Measurements from ENCODE around the gene BCL7A. TPM values are rescaled to one million over a fixed set of nuclear protein-coding genes. Genes with fewer than 3 reads are reported as not detected.
A peak's percentile ranks its signal among the peaks of the same experiment; 100 is the strongest.

BCL7A gene
- polyA plus RNA-seq, 1 of the 3 experiments (the other 2 are of a cell fraction): 34.0 TPM

DNA sequence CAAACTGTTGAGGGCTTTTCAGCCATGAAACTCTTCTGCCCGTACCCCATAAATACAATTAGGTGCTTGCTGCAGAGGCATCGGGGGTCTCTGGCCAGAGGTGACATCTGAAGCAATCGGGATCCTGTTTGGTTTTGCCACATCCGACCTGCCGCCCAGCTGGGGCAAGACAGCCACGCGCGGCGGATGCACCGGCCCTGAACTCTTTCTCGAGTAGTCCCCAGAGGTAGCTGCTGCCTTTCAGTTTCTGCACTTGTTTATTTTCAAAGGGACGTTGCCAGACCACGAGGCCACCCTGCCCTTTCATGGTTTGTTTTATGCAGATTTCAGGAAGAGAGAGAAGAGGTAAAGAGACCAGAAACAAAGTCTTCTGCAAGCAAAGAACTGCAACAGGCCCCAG lies 46.3 kb downstream of the BCL7A start (continued):
- TF ChIP-seq SMC3 (IDR thresholded peaks at IDR 0.05; ENCODE audit: low read depth, low read length) (no peak), GATA2 (CRISPR knock-in tag; IDR thresholded peaks at IDR 0.05) (no peak)

DNA sequence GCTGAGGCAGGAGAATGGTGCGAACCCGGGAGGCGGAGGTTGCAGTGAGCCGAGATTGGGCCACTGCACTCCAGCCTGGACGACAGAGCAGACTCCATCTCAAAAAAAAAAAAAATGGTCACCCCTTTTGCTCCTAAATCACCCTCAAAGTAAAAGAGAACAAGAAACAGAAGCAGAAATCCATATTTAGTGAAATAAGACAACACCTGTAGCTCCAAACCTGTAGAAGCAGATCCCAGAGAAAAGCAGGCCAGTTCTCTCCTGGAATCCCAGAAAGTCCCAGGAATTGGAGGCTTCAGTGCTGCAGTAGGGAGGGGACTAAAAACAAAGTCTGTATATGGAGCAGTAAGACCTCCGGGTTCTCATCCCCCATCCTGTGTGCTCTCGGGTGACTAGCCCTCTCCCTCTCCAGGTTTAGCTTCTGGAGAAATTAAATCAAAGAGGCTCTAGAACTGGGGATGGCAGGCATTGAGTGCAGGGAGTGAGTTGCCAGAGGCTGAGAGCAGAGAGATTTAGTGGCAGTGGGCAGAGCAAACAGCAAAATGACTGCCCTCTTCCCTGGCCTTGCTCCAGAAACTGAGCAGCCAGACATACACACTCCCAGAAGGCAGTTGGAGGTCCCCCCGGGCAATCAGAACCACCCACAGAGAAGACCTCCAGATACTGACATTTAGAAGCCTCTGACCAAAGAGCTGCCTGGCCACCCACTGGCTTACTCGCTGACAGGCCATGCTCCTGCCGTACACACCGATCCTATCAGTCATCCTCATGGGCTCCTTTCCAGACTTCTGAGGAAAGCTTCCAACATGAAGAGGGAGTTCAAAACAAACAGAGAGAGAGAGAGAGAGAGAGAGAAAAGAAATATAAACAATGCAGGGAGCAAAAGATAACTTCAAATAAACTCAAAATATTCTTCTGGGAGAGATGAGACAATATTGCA lies 50.6 kb downstream of the BCL7A start:
- ChIA-PET CTCF (interaction anchor here (0.9 to 2.4 kb wide), 7 partner anchors 8 to 119 kb away, joined by 3 to 11 read pairs (median 4); no protein-coding TSS in a partner anchor), POLR2A (no interaction called here)
- WGBS (ENCODE audit: low lambda C conversion rate): 47% methylated on average over 10 of the region's 11 CpGs
- no peaks in the 10 kb centered on the region for H3K79me2 ChIP-seq (ENCODE audit: insufficient read depth)
- peak overlapping the region; percentile 69; the same call in 1 of the 2 replicates for H2AFZ ChIP-seq (ENCODE audit: low read depth)
- peak overlapping the region; percentile 72 to 81 for H3K27ac ChIP-seq (ENCODE audit: low read depth in 2 of 2, low read length in 1 of 2)
- no peaks in the 10 kb centered on the region for H3K27me3 ChIP-seq (ENCODE audit: insufficient read depth)
- no peaks in the 10 kb centered on the region for H4K20me1 ChIP-seq (ENCODE audit: insufficient read depth)
- peak overlapping the region in 1 of 2 experiments; percentile 24; a peak in 2 of 4 replicates for H3K4me3 ChIP-seq (ENCODE audit: low read depth in 2 of 2, low read length in 1 of 2)
- peaks cover 9 to 13% of the 10 kb centered on the region in 2 experiments; a peak in 3 of 4 replicates for H3K4me1 ChIP-seq (ENCODE audit: control insufficient read depth in 1 of 2, insufficient read depth in 2 of 2, low read depth in 1 of 2, low read length in 1 of 2)
- peak overlapping the region; percentile 12; the same call in 1 of the 2 replicates for H3K9ac ChIP-seq
- H3K9me3 ChIP-seq: no peaks in the 10 kb centered on the region
- peaks cover 22% of the 10 kb centered on the region for H3F3A ChIP-seq (replicated peaks; ENCODE audit: insufficient read depth)
- no peaks in the 10 kb centered on the region for H3K36me3 ChIP-seq (replicated peaks in 1 of 2; ENCODE audit: control insufficient read depth in 1 of 2, insufficient read depth in 2 of 2, low read length in 1 of 2)
- peak; percentile 83 for DNase-seq
- peak overlapping the region; percentile 74 for H3K4me2 ChIP-seq
- no peaks in the 10 kb centered on the region for H3K9me2 ChIP-seq
- TF ChIP-seq GATA2 (CRISPR knock-in tag; IDR thresholded peaks at IDR 0.05) (peak; percentile 70), MEF2A (IDR thresholded peaks at IDR 0.05; ENCODE audit: borderline replicate concordance, low read depth) (no peak), NRF1 (IDR thresholded peaks at IDR 0.05; ENCODE audit: low read depth, low read length) (no peak), ZBTB33 (IDR thresholded peaks at IDR 0.05; ENCODE audit: borderline replicate concordance, low read depth) (no peak), POLR2AphosphoS5 (IDR thresholded peaks at IDR 0.05; ENCODE audit: low read depth, low read length) (no peak), SMC3 (IDR thresholded peaks at IDR 0.05; ENCODE audit: low read depth, low read length) (no peak), USF2 (IDR thresholded peaks at IDR 0.05; ENCODE audit: borderline replicate concordance, low read depth, low read length) (no peak), CTCF (IDR thresholded peaks at IDR 0.05) (no peak), RFX5 (IDR thresholded peaks at IDR 0.05; ENCODE audit: low read length) (no peak), TAF1 (IDR thresholded peaks at IDR 0.05; ENCODE audit: borderline replicate concordance, low read depth, low read length) (0 out of 2 replicates have a peak, but pooled peaks have one; percentile 19), RXRA (IDR thresholded peaks at IDR 0.05; ENCODE audit: borderline replicate concordance, low read depth) (no peak), EZH2phosphoT487 (IDR thresholded peaks at IDR 0.05; ENCODE audit: borderline replicate concordance, low read depth) (no peak), JUND (IDR thresholded peaks at IDR 0.05) (0 out of 2 replicates have a peak, but pooled peaks have one; percentile 21), REST (IDR thresholded peaks at IDR 0.05; ENCODE audit: low read depth, low read length) (no peak), TEAD4 (IDR thresholded peaks at IDR 0.05; ENCODE audit: borderline replicate concordance, insufficient read depth) (no peak)
- TF ChIP-seq, protein P1, sequence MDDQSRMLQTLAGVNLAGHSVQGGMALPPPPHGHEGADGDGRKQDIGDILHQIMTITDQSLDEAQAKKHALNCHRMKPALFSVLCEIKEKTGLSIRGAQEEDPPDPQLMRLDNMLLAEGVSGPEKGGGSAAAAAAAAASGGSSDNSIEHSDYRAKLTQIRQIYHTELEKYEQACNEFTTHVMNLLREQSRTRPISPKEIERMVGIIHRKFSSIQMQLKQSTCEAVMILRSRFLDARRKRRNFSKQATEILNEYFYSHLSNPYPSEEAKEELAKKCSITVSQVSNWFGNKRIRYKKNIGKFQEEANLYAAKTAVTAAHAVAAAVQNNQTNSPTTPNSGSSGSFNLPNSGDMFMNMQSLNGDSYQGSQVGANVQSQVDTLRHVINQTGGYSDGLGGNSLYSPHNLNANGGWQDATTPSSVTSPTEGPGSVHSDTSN (IDR thresholded peaks at IDR 0.05): peak; percentile 80
- TF ChIP-seq, protein P2, sequence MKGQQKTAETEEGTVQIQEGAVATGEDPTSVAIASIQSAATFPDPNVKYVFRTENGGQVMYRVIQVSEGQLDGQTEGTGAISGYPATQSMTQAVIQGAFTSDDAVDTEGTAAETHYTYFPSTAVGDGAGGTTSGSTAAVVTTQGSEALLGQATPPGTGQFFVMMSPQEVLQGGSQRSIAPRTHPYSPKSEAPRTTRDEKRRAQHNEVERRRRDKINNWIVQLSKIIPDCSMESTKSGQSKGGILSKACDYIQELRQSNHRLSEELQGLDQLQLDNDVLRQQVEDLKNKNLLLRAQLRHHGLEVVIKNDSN (IDR thresholded peaks at IDR 0.05; ENCODE audit: borderline replicate concordance, low read depth): no peak
